Measurements from ENCODE around the gene RNF121. TPM values are rescaled to one million over a fixed set of nuclear protein-coding genes. Genes with fewer than 3 reads are reported as not detected.
A peak's percentile ranks its signal among the peaks of the same experiment; 100 is the strongest.

RNF121 gene
- total and polyA plus RNA-seq, 2 donors (not counting 1 experiment from before 2014, with no cell fraction given) = 31.7 to 56.0 TPM

GRCh38 chr11:71991494-71991893 is 62.6 kb downstream of the RNF121 start:
- no peaks in the 10 kb centered on the region for H3K27me3 ChIP-seq (replicated peaks in 1 of 4; ENCODE audit: control extremely low read depth in 1 of 4, control insufficient read depth in 3 of 4, insufficient read depth in 4 of 4, low read length in 3 of 4)
- intact Hi-C loops (cut with micrococcal nuclease) = loop anchor here (5.0 kb wide), 2 partner anchors 51 to 59 kb away; no protein-coding TSS in a partner anchor
- H3K79me2 ChIP-seq (ENCODE audit: control insufficient read depth, insufficient read depth, low read length) = peaks cover 13% of the 10 kb centered on the region
- ChIA-PET POLR2A (no interaction called here), CTCF (interaction anchor here (1.3 to 5.5 kb wide), 3 partner anchors 10 to 34 kb away, joined by 4 to 29 read pairs (median 6); no protein-coding TSS in a partner anchor)
- Mint-ChIP-seq H3K27ac (peak overlapping the region; percentile 34), H3K27me3 (no peaks in the 10 kb centered on the region), H3K4me3 (peak overlapping the region; percentile 7), H3K4me1 (peaks cover 49% of the 10 kb centered on the region), H3K9me3 (ENCODE audit: insufficient read depth) (no peaks in the 10 kb centered on the region)
- no peak overlapping the region for H3K9ac ChIP-seq (ENCODE audit: low read length)
- no peaks in the 10 kb centered on the region for H4K20me1 ChIP-seq (ENCODE audit: control insufficient read depth, insufficient read depth, low read length, poor library complexity, severe bottlenecking)
- H3K27ac ChIP-seq (ENCODE audit: low read length in 2 of 2) = peak overlapping the region in 1 of 2 donors; percentile 22
- peaks cover 0 to 5% (median 0%) of the 10 kb centered on the region in 3 donors for H3K9me3 ChIP-seq (ENCODE audit: control extremely low read depth in 1 of 3, control insufficient read depth in 2 of 3, insufficient read depth in 1 of 3, low read length in 2 of 3)
- ATAC-seq (ENCODE audit: low read depth) = peak; percentile 76
- no peak overlapping the region for H3K4me3 ChIP-seq (ENCODE audit: control extremely low read depth in 1 of 5, extremely low read depth in 1 of 5, insufficient read depth in 1 of 5, low read depth in 2 of 5, low read length in 4 of 5)
- H3K36me3 ChIP-seq (replicated peaks in 1 of 2; ENCODE audit: control extremely low read depth in 1 of 2, control insufficient read depth in 1 of 2, extremely low read depth in 1 of 2, insufficient read depth in 2 of 2, low read length in 1 of 2) = peaks cover 0 to 3% of the 10 kb centered on the region in 2 experiments
- peak overlapping the region; percentile 24 for H3K4me2 ChIP-seq (replicated peaks; ENCODE audit: low read depth, low read length, poor library complexity, severe bottlenecking)
- peaks cover 39 to 59% of the 10 kb centered on the region in 2 donors for H3K4me1 ChIP-seq (ENCODE audit: control insufficient read depth in 2 of 2, insufficient read depth in 2 of 2, low read length in 2 of 2)
- TF ChIP-seq EZH2 (IDR thresholded peaks at IDR 0.05; ENCODE audit: borderline replicate concordance, insufficient read depth, low read depth, low read length, poor library complexity, severe bottlenecking) (no peak), CTCF (IDR thresholded peaks at IDR 0.05) (no peak)
- DNase-seq = peak; percentile 84
- 0% methylated on average over 2 of the region's 3 CpGs for WGBS (ENCODE audit: insufficient coverage)
- no peak overlapping the region for H2AFZ ChIP-seq (ENCODE audit: insufficient read depth, low read depth, low read length, poor library complexity, severe bottlenecking)

- TF ChIP-seq CTCF (IDR thresholded peaks at IDR 0.05) (no peak), EZH2 (IDR thresholded peaks at IDR 0.05; ENCODE audit: borderline replicate concordance, insufficient read depth, low read depth, low read length, poor library complexity, severe bottlenecking) (no peak)
- ATAC-seq (ENCODE audit: low read depth) (no peak), DNase-seq (no peak)
- Histone ChIP-seq H3K79me2 (ENCODE audit: control insufficient read depth, insufficient read depth, low read length) (peaks cover 9% of the 10 kb centered on the region), H3K27me3 (replicated peaks in 1 of 4; ENCODE audit: control extremely low read depth in 1 of 4, control insufficient read depth in 3 of 4, insufficient read depth in 4 of 4, low read length in 3 of 4) (no peaks in the 10 kb centered on the region), H4K20me1 (ENCODE audit: control insufficient read depth, insufficient read depth, low read length, poor library complexity, severe bottlenecking) (no peaks in the 10 kb centered on the region), H2AFZ (ENCODE audit: insufficient read depth, low read depth, low read length, poor library complexity, severe bottlenecking) (no peak overlapping the region), H3K4me3 (ENCODE audit: control extremely low read depth in 1 of 5, extremely low read depth in 1 of 5, insufficient read depth in 1 of 5, low read depth in 2 of 5, low read length in 4 of 5) (no peak overlapping the region), H3K9ac (ENCODE audit: low read length) (no peak overlapping the region), H3K4me2 (replicated peaks; ENCODE audit: low read depth, low read length, poor library complexity, severe bottlenecking) (peak overlapping the region; percentile 24), H3K9me3 (ENCODE audit: control extremely low read depth in 1 of 3, control insufficient read depth in 2 of 3, insufficient read depth in 1 of 3, low read length in 2 of 3) (peaks cover 0 to 5% (median 0%) of the 10 kb centered on the region in 3 donors), H3K27ac (ENCODE audit: low read length in 2 of 2) (peak overlapping the region in 1 of 2 donors; percentile 22), H3K36me3 (replicated peaks in 1 of 2; ENCODE audit: control extremely low read depth in 1 of 2, control insufficient read depth in 1 of 2, extremely low read depth in 1 of 2, insufficient read depth in 2 of 2, low read length in 1 of 2) (peaks cover 0 to 3% of the 10 kb centered on the region in 2 experiments), H3K4me1 (ENCODE audit: control insufficient read depth in 2 of 2, insufficient read depth in 2 of 2, low read length in 2 of 2) (peaks cover 36 to 61% of the 10 kb centered on the region in 2 donors)
- ChIA-PET POLR2A (no interaction called here), CTCF (interaction anchor here (1.3 to 5.5 kb wide), 3 partner anchors 9 to 33 kb away, joined by 4 to 29 read pairs (median 6); no protein-coding TSS in a partner anchor)
- Mint-ChIP-seq H3K9me3 (ENCODE audit: insufficient read depth) (no peaks in the 10 kb centered on the region), H3K27ac (peak overlapping the region; percentile 46), H3K4me1 (peaks cover 50% of the 10 kb centered on the region), H3K4me3 (no peak overlapping the region), H3K27me3 (no peaks in the 10 kb centered on the region)
- WGBS (ENCODE audit: insufficient coverage) = 56% methylated on average over 2 of the region's 3 CpGs
- intact Hi-C loops (cut with micrococcal nuclease) = loop anchor here (5.0 kb wide), 2 partner anchors 50 to 60 kb away; no protein-coding TSS in a partner anchor
Measured at GRCh38 chr11:71992136-71992730, 63.4 kb downstream of the RNF121 start.
